HG02938 (cell line): Measurements from ENCODE around the gene KASH5.

Source experiments
- ATAC-seq: cut with Tn5 transposase; IDR thresholded peaks from one replicate; pipeline ENCODE4 v1.9.1; 2021; ENCODE audit warnings: mild to moderate bottlenecking, moderate library complexity; ENCODE audit not compliant: unreplicated experiment

The KASH5 gene

DNA sequence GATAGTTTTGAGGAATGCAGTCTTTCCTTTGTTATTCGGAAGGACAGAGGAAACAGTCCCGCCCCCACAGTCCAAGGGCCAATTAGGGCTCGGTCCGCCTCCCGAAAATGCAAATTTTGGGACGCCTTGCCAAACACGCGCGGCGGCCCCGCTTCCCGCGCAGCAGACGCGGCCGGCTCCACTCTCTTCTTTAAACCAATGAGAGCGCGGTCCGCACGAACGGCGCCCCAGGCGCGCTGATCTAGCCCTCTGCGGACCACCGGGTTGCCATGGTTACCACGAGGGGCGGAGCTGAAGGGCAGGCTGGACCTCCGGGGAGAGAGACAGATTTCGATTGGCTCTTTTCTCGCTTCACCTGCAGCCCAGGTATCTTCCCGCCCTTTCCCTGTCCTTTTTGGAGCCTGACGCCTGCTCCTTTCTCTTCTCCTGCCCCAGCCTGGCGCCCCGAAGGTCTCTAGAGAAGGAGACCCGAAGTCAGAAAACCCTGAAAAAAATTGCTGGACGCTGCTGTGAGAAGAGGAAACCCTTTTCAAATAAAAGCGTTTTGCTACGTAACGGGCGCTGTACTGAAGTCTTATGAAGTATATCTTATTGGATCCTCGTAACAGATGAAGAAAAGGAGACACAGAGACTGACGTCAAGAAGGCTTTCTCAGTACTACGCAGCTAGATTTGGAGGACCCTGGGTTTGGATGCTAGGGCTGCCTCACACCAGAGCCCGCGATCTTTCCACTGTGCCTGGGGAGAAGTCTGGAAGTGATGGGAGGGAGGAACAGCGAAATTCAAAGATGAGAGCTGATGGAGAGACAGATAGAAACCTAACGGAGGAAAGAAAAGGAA is 33.2 kb downstream of the KASH5 start:
- ATAC-seq = no peak

DNA sequence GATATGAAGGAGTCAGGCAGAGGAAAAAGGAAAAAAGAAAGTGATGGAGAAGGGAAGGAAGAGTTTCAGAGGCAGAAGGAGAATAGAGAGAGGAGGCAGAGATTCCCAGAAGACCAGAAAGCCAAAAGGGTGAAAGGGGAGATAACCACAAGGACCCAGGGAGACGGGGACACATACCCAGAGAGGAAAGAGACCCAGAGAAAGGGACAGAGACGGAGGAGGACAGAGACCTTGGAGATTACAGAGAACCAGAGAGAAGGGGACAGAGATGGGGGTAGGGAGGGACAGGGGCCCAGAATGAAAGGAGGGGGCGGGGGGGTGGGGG is 33.8 kb downstream of the KASH5 start:
- ATAC-seq = no peak

DNA sequence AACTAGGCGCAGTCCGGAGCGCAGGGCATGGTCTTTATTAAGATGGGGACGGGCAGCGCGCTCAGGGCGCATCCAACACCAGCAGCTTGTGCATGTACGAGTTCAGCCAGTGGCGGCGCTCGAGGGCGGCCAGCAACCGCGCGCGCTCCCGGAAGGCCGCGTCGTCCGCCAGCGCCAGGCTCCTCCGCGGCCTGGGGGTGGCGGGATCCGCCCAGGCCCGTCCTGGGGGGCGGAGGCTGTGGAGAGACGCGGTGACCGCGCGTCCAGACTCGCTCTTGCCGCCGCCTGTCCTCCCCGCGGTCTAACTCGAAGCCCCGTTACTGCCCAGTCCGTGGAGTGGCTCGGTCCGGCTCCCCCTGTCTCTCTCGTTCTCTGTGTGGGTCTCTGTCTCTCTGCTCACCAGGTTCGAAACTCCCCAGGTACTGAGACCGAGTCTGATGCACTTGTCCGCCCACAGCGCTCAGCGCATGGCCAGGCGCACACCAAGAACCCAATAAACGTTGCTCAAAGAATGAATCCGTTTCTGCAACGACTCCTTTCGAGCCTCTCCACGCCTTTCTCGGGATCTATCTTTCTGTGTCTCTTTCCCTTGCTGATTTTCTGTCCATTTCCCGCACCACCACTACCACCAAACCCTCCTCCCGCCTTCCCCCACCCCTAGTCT is 34.5 kb downstream of the KASH5 start:
- no peak for ATAC-seq

DNA sequence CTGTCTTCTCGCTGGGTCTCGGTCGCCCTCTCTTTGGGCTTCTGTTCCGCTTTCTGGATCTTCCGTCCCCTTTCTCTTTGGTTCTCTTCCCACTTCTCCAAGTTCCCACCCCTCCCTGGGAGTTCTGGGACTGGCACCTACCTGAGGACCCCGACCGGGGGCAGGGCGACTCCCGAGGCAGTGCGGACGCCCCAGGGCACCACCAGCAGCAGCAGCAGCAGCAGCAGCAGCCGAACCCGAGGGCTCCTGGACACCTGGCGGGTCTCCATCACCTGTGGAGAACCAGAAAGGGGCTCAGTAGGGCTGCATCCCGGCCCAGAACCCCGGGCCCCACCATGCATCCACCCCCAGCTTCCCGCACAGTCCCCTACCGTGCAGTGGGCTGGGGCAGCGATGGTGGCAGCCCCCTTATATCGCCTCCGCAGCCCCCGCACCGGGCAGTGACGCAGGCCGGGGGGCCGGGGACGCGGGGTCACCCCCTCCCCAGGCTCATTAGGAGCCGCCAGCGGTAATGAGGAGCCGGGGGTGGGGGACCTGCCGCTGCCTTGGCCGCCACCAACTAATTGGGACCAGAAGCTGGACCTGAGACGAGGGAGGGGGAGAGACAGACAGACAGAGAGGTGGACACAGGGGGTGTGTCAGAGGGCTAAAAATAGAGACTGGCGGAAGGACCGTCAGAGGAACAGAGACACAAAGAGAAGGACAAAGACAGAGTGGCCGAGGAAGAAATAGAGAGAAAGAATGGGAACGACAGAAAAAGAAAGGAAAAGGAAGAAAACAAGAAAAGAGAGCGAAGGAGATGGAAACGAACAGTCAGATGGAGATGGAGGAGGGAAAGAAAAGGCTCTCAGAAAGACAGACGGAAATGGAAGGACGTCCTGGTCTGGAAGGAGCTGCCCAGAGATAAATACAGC is 35.3 kb downstream of the KASH5 start, which contains the start of gene PTH2:
Gene PTH2, minus strand, starts transcription at position 371 of the 914 bp plus-strand sequence. Its CDS starts 102 bp downstream, at position 269.
- no peak for ATAC-seq

DNA sequence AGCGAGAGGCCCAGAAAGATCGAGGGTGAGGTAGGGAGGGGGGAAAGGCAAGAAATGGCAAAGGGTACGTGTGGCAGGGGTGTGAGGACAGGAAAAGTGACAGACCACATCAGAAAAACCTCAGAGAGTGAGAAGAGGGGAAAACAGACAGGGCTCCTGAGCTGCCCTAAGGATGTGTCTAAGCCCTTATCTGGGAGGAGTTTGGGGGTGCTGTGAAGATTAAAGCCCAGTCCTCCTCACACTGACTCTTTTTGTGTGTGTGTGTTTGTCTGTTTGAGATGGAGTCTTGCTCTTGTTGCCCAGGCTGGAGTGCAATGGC is 35.9 kb downstream of the KASH5 start:
- no peak for ATAC-seq

DNA sequence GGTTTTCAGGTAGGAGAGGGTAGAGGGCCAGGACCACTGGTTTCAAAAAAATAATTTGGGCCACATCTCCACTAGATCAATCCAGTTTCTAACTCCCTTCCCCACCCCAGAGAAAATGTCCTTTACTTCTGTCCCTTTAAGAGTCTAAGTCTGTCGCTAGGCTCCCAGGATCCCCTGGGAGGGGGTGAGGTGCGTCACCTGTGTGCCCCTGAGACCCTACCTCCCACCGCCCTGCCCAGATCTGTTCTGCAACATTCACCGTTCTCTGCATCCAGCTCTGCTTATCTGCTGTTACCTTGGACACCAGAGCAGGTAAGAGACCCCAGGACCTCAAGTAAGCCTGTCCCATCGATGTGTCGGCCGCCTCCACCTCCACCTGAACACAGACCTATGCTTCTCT is 37.1 kb downstream of the KASH5 start, which contains the start of gene GFY:
Gene GFY, plus strand, starts transcription at position 211 of the 400 bp plus-strand sequence. CDS start 1,043 bp downstream, outside the sequence.
- no peak for ATAC-seq

DNA sequence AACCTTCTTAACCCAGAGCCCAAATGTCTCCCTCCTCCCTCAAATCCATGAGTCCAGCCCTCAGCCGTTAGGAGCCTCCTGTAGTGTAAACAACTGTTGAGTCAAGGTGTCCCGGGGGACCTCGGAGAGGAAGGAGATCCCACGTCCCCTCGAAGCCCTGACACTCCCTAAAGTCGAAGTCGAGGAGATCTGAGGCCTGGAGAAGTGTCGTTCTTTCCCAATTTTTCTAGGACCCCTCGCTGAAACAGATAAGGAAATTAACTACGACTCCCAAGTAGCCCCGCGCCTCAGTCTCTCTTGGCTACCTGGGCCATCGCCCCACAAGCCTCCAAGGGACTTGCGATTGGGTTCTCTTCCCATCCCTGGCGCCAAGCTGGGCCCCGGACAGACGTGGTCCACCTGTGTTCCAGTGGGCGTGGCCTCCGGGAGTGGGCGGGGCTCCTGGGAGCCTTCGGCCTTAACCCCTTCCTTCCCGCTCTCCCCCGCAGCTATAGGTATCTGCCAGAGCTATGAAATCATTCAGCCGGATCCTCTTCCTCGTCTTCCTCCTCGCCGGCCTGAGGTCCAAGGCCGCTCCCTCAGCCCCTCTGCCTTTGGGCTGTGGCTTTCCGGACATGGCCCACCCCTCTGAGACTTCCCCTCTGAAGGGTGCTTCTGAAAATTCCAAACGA is 38.0 kb downstream of the KASH5 start:
- no peak for ATAC-seq

DNA sequence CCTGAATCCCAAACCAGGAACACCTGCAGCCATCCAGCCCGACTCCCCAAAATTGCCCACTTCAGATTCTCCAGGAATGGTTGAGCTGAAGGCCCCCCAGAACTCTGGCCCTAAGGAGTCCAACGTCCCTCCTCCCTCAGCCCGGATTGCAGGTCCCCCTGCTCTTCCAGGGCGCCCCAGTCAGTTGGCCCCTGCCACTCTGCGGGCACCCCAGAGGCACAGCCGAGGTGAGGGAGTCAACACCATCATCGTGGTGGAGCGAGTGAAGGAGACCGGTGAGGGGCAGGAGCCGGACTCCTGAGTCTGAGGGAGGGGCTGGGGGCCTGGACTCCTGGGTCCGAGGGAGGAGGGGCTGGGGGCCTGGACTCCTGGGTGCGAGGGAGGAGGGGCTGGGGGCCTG is 39.3 kb downstream of the KASH5 start:
- ATAC-seq = no peak

DNA sequence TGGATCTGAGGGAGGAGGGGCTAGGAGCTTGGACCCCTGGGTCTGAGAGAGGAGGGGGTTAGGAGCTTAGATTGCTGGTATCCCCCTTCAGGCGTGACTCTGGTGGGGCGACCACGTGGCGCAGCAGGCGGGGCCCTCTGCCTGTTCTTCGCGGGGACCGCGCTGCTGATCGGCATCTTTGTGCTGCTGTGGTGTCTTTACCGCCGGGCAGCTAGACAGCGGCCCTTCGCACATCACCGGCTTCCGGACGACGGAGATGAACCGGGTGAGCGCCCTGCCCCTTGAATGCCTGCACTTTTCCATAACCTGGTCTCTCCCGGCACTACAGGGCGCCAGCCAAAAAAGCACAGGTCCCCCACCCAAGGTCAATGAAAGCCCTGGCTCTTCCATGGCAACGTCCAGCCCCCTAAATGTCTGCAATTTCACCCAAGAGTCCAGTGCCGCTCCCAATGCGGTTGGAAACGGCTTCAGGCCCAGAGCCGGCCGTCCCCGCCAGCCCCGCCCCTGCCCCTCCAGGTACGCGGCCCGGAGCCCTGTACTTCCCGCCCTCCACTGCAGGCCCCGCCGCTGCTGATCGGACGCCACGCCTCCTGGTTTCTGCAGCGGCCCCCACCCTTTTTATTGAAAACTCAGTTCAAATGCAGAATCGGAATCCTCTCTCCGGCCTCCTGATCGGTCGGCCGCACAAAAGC is 40.0 kb downstream of the KASH5 start:
- no peak for ATAC-seq

DNA sequence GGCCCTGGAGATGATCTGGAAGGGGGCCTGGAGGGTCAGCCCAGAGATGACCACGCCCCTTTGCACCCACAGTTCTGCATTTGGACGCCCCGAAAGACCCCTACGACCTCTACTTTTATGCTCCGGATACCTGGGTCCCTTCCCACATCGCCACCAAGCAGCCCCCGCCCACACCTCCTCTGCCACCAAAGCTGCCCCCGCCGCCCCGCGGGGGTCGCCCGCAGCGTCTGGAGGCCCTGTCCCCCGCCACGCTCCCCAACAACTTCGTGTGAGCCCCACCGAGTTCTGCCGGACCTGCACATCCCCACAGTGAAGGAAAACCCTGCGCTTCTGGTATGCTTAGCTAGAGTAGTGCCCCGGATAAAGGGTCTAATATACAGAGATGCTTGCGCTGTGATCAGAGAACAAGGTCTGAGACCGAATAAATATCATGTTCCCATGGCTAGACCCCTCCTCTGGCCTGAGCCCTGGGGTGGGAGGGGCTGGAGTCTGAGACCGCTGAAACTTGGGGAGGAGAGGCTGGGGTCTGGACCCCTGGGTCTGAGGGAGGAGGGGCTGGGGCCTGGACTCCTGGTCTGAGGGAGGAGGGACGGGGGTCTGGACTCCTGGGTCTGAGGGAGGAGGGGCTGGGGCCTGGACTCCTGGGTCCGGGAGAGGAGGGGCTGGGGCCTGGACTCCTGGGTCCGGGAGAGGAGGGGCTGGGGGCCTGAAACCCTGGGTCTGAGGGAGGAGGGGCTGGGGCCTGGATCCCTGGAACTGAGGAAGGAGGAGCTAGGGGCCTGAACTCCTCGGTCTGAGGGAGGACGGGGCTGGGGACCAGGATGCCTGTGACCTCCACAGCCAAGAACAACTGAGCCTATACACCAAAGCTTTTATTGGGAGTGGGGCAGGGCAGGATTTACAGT is 40.8 kb downstream of the KASH5 start:
- ATAC-seq = no peak

DNA sequence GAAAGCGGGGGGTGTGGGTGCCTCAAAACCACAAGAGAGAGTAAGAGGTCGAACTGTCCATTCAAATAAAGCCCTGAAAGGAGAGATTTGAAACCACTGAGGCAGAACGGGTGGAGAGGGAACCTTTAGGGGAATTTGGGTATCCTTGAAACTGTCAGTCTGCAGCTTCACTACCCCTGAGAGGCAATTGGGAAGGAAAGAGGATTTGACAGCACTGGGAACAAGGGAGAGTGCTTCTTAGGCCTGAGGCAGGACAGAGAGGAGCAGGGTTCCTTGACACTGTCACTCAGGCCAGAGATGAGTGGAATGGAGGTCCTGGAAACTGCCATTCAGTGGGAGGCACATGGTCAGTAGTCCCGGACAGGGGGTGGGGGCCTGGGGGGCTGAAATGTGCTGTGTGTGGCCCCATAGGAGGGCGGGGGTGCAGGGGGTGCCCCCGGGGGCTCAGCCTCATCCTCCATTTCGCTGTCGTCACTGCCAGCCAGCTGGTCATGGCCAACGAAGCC is 42.2 kb downstream of the KASH5 start:
- ATAC-seq = no peak

DNA sequence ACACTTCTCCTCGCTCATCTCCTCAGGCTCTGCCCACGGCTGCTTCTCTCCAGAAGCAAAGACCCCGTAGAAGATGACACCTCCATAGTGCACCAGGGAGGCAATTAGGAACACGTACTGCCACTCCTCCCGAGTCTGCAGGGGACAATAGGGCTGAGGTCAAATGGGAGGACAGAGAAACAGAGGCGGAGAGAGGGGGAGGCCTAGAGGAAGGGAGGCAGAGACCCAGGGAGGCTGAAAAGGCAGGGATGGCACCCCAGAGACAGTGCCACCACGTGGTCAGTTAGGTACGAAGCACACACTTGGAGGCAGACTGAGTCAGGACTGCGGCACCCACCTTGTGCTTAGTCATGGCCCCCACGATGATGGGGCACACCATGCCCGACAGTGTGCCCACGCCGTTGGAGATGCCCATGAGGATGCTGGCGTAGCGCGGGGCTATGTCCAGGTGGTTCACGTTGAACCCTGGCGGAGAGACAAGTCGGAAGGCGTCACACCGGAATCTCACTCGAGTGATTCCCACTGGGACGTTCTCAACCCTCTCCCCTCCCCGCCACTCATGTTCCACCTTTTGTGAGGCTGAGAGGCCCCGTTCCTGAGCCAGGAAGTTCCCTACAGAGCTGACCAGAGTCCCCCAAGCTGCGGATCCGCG is 42.8 kb downstream of the KASH5 start:
- no peak for ATAC-seq

DNA sequence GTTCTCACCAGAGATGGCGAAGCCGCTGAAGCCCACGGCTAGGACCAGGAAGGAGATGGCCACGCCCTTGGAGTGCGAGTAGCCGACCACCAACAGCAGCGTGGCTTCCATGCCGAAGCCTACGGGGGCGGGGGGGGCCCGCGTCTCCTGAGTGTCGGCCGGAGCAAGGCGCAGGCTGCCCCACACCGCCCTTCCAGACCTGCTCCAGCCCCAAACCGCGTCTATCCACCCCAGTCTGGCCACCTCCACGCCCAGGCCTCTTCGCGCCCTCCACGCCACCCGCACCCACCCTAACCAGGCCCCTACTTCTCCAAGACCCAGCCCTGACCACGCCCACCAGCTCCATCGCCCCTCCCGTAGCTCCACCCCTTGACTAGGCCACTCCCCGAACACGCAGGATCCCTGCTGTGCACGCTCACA is 43.3 kb downstream of the KASH5 start:
- ATAC-seq = no peak

DNA sequence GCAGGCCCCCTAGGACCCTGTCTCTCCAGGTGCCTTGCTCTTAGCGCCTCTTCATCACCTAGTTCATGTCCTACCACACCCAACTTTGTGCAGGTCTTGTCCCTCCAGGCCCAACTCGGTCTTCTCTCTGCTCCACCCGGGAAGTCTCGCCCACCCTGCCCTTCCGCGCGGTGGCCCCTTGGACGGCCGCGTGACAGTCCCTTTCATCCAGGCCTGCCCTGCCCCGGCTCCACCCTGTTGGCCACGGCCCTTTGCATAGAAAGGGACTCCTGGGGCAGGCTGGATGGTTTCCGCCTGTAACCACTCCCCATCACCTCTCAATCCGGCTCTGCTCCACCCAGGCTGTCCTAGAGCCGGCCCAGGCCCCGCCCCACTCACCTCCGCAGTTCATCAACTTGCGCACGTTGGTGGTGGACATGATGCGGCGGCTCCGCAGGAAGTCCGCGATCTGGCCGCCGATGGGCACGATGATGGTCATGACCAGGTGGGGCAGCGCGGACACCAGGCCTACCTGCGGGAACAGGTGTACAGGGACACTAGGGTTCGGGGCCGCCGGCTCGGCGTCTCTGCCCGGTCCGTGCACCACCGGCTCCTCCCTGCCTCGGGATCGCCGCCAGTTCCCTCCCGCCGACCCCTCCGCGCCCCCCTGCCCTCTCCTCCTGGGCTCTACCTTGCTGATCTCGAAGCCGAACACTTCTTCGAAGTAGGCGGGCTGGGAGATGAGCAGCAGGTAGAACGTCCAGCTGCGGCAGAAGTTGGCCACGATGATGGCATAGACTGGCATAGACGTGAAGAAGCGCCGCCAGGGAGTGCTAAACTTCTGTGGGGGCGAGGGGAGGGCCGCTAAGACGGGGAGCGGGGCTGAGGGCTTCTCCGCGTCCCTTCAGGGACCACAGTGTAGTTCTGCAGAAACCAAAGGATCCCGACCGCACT is 44.4 kb downstream of the KASH5 start:
- ATAC-seq = no peak

DNA sequence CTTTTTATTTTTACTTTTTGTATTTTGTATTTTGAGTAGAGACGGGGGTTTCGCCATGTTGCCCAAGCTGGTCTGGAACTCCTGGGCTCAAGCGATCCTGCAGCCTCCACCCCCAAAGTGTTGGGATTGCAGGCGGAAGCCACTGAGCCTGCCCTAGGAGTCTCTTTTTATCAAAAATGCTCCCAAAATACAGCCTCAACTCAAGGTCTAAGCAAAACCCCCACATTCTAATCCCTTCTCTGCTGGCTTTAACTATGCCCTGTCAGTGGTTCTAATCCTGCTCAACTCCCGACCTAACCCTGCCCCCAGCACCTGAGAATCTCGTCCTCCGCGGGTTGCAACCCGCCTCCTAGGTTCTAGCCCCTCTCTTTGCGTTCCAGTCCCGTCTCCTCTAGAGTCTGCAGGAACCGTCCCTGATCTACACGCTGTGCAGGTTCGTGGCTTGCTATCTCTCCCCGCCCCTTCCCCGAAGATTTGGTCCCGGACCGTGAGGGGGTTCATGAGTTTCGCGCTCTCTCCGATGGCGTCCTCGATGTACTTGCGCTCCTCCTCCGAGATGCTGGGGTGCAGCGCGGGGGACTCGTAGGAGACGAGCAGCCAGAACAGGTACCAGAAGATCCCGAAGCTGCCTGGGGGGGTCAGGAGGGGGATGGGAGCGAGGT is 45.3 kb downstream of the KASH5 start:
- no peak for ATAC-seq

DNA sequence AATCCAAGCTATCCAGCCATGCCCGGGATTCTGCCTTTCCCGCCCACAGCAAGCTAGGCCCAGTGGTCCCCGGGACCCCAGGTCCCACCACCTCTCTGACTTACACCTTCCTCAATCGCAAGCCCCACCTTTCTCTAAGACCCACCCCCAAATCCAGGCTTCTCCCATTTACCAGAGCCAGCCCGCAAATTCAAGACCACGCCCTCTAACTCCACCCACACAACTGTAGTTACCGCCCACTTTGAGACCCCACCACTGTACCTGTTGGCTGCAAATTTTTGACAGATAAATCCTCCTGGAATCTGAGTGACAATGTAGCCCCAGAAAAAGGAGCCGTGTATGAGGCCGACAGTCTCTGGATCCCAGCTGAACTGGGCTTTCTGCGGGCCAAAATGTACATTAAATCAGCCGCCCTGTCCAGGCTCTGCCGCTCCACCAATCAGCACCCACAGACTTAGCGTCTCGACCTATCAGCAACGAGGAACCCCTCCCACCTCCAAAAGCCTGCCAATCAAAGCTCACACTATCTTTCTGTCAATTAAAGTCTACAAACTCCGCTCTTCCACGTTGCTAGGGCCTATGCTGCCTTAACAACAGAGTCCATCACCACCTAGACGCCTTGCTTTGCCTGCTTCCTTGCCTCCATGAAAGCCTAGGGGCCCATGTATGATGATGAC is 47.0 kb downstream of the KASH5 start:
- no peak for ATAC-seq
